Fibroblast of lung (primary cell): ENCODE data around the gene PJA1. TPM values are rescaled to one million over a fixed set of nuclear protein-coding genes. Genes with fewer than 3 reads are reported as not detected.

Experiments
- DNase-seq, 2 donors: peaks; one replicate each; pipeline versions ENCODE4 v3.0.0 to v3.0.0-alpha.2; 2010; ENCODE audit warnings: low read depth in 2 of 2
- H2AFZ ChIP-seq: 2 replicates; pipeline ENCODE4 v1.5.1; 2012; ENCODE audit warnings: low read length, control low read depth, inconsistent platforms
- H3K27ac ChIP-seq: 2 replicates; pipeline ENCODE4 v1.5.1; 2011; ENCODE audit warnings: low read length, control low read depth; ENCODE audit not compliant: insufficient read depth
- H3K27me3 ChIP-seq: 2 replicates; pipeline ENCODE4 v1.5.1; 2011; ENCODE audit warnings: mild to moderate bottlenecking, low read length; ENCODE audit not compliant: control insufficient read depth, insufficient read depth
- H3K36me3 ChIP-seq: 2 replicates; pipeline ENCODE4 v1.5.1; 2011; ENCODE audit warnings: low read length; ENCODE audit not compliant: control insufficient read depth, insufficient read depth
- H3K4me1 ChIP-seq: 2 replicates; pipeline ENCODE4 v1.5.1; 2011; ENCODE audit warnings: low read length; ENCODE audit not compliant: control insufficient read depth, insufficient read depth; ENCODE audit errors: extremely low read depth
- H3K4me2 ChIP-seq: 2 replicates; pipeline ENCODE4 v1.5.1; 2011; ENCODE audit warnings: low read length, control low read depth; ENCODE audit not compliant: insufficient read depth; ENCODE audit errors: extremely low read depth
- H3K4me3 ChIP-seq, 4 experiments: fragments of 200-600 bp in 1 of 4; sonication (generic) in 1 of 4; replicated peaks in 1 of 4; 2 replicates each; pipeline ENCODE4 v1.5.1; 2011 to 2016; ENCODE audit warnings: low read length in 4 of 4, low read depth in 3 of 4, mild to moderate bottlenecking in 3 of 4, control low read depth in 2 of 4, inconsistent platforms in 1 of 4, mixed read lengths in 1 of 4; ENCODE audit not compliant: insufficient read depth in 1 of 4; ENCODE audit errors: control extremely low read depth in 1 of 4
- H3K79me2 ChIP-seq: 2 replicates; pipeline ENCODE4 v1.5.1; 2012; ENCODE audit warnings: mild to moderate bottlenecking, low read length, inconsistent platforms; ENCODE audit not compliant: control insufficient read depth, insufficient read depth
- H3K9ac ChIP-seq: 2 replicates; pipeline ENCODE4 v1.5.1; 2011; ENCODE audit warnings: mild to moderate bottlenecking, low read length, control low read depth; ENCODE audit not compliant: insufficient read depth
- H3K9me3 ChIP-seq: 2 replicates; pipeline ENCODE4 v1.5.1; 2012; ENCODE audit warnings: low read depth, low read length; ENCODE audit not compliant: control insufficient read depth, insufficient read depth
- H4K20me1 ChIP-seq: 2 replicates; pipeline ENCODE4 v1.5.1; 2011; ENCODE audit warnings: low read length; ENCODE audit not compliant: control insufficient read depth, insufficient read depth; ENCODE audit errors: extremely low read depth
- EZH2 ChIP-seq: IDR thresholded peaks from 2 replicates; pipeline ENCODE4 v1.5.1; 2012; ENCODE audit warnings: low read length, control low read depth, mild to moderate bottlenecking; ENCODE audit errors: missing control alignments
- polyA plus RNA-seq, 2 donors: library from polyadenylated mRNA; depleted of rRNA in 1 of 2; stranded (reverse) in 1 of 2; unstranded in 1 of 2; fragments of >200 nt; gene quantifications; 2 replicates each; pipeline ENCODE4 v1.2.1, GENCODE V29; 2011 to 2012; ENCODE audit warnings: missing spikeins in 1 of 2
- total RNA-seq: library from RNA; depleted of rRNA; stranded (reverse); fragments of >200 nt; gene quantifications from 2 replicates; pipeline ENCODE4 v1.2.1, GENCODE V29; 2014
- TF ChIP-seq, protein P1 (sequence below), 2 donors: IDR thresholded peaks in 1 of 2; conservative IDR thresholded peaks in 1 of 2; 1 replicate in 1 of 2; 2 replicates in 1 of 2; pipeline ENCODE4 v1.5.1; 2011 to 2012; ENCODE audit warnings: low read length in 2 of 2, control low read depth in 1 of 2, inconsistent platforms in 1 of 2, low read depth in 1 of 2, mild to moderate bottlenecking in 1 of 2

PJA1 gene
- total and polyA plus RNA-seq, 2 donors (not counting 1 experiment from before 2014, with no cell fraction given) = 24.7 to 28.2 TPM

GRCh38 chrX:69210581-69210980 is 45.3 kb upstream of the PJA1 start:
- no peaks in the 10 kb centered on the region for H3K4me1 ChIP-seq
- H3K27ac ChIP-seq = no peak overlapping the region
- TF ChIP-seq, protein P1, sequence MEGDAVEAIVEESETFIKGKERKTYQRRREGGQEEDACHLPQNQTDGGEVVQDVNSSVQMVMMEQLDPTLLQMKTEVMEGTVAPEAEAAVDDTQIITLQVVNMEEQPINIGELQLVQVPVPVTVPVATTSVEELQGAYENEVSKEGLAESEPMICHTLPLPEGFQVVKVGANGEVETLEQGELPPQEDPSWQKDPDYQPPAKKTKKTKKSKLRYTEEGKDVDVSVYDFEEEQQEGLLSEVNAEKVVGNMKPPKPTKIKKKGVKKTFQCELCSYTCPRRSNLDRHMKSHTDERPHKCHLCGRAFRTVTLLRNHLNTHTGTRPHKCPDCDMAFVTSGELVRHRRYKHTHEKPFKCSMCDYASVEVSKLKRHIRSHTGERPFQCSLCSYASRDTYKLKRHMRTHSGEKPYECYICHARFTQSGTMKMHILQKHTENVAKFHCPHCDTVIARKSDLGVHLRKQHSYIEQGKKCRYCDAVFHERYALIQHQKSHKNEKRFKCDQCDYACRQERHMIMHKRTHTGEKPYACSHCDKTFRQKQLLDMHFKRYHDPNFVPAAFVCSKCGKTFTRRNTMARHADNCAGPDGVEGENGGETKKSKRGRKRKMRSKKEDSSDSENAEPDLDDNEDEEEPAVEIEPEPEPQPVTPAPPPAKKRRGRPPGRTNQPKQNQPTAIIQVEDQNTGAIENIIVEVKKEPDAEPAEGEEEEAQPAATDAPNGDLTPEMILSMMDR (conservative IDR thresholded peaks at IDR 0.05 in 1 of 2, IDR thresholded peaks at IDR 0.05 in 1 of 2; ENCODE audit: low read depth in 1 of 2, low read length in 2 of 2) = no peak
- no peak for TF ChIP-seq EZH2
- H3K4me3 ChIP-seq = no peak overlapping the region
- no peaks in the 10 kb centered on the region for H4K20me1 ChIP-seq
- DNase-seq = peak in 1 of 2 donors; percentile 16
- H3K4me2 ChIP-seq = no peak overlapping the region
- no peak overlapping the region for H2AFZ ChIP-seq
- H3K9ac ChIP-seq = no peak overlapping the region
- H3K79me2 ChIP-seq = no peaks in the 10 kb centered on the region
- no peaks in the 10 kb centered on the region for H3K36me3 ChIP-seq
- H3K9me3 ChIP-seq = no peaks in the 10 kb centered on the region
- no peaks in the 10 kb centered on the region for H3K27me3 ChIP-seq

DNA sequence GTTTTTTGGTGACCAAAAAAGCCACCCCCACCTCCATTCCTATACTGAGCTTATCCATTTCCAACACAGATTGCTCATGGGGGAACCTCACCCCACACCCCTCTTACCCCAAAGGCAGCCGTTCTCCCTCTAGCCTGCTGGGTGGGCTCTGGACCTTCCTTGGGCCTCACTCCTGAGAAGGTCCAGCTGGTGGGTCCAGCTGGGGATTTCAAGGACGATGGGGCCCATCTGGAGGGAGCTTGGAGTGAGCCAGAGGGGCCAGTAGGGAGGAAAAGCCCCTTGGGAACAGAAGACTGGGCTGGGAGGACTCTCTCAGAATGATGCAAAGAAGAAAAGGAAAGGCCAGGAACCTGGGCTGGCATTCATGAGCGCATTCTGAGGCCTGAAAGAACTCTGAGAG is 42.0 kb upstream of the PJA1 start:
- Histone ChIP-seq H3K9ac (no peak overlapping the region), H2AFZ (no peak overlapping the region), H3K36me3 (no peaks in the 10 kb centered on the region), H3K4me3 (no peak overlapping the region), H3K27ac (no peak overlapping the region), H3K27me3 (no peaks in the 10 kb centered on the region), H3K4me2 (no peak overlapping the region), H3K4me1 (no peaks in the 10 kb centered on the region), H3K9me3 (no peaks in the 10 kb centered on the region), H4K20me1 (no peaks in the 10 kb centered on the region), H3K79me2 (no peaks in the 10 kb centered on the region)
- DNase-seq = no peak
- TF ChIP-seq, protein P1 (conservative IDR thresholded peaks at IDR 0.05 in 1 of 2, IDR thresholded peaks at IDR 0.05 in 1 of 2; ENCODE audit: low read depth in 1 of 2, low read length in 2 of 2) = no peak
- TF ChIP-seq EZH2 = no peak

DNA sequence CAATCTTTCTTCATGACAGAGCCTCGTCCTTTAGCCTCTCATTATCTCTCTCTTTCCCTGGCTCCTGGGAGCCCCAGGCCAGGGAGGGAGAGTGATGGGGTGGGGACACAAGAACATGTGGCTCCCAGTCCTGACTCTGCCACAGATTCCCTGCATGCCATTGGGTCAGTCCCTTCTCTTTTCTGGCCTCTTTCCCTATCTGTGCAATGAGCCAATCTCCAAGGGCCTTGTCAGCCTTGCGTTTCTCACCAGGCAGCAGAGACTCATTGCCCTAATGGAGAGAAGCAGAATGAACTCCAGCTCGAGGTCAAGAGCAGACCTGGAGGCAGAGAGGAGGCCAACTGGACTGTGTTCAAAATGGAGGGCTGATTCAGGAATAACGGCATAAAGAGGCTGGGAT is 38.4 kb upstream of the PJA1 start:
- H3K36me3 ChIP-seq = no peaks in the 10 kb centered on the region
- TF ChIP-seq, protein P1 (conservative IDR thresholded peaks at IDR 0.05 in 1 of 2, IDR thresholded peaks at IDR 0.05 in 1 of 2; ENCODE audit: low read depth in 1 of 2, low read length in 2 of 2) = no peak
- no peak for TF ChIP-seq EZH2
- H3K4me1 ChIP-seq = no peaks in the 10 kb centered on the region
- no peak overlapping the region for H3K4me3 ChIP-seq
- no peak for DNase-seq
- H4K20me1 ChIP-seq = no peaks in the 10 kb centered on the region
- H3K4me2 ChIP-seq = no peak overlapping the region
- H2AFZ ChIP-seq = no peak overlapping the region
- no peak overlapping the region for H3K27ac ChIP-seq
- no peaks in the 10 kb centered on the region for H3K9me3 ChIP-seq
- H3K79me2 ChIP-seq = no peaks in the 10 kb centered on the region
- H3K9ac ChIP-seq = no peak overlapping the region
- H3K27me3 ChIP-seq = peaks cover 4% of the 10 kb centered on the region
